Brain microvascular endothelial cell (primary cell): ENCODE measurements around the gene SYS1.
A peak's percentile ranks its signal among the peaks of the same experiment; 100 is the strongest.

Source experiments
- DNase-seq: peaks from one replicate; pipeline ENCODE4 v3.0.0-alpha.2; 2020
- H3K27ac ChIP-seq: fragments of 250-450 bp; sonication (Bioruptor Pico); 2 replicates; pipeline ENCODE4 v1.5.1; 2020; ENCODE audit warnings: mild to moderate bottlenecking, moderate library complexity
- H3K27me3 ChIP-seq: fragments of 250-450 bp; sonication (Bioruptor Pico); replicated peaks from 2 replicates; pipeline ENCODE4 v1.5.1; 2020; ENCODE audit warnings: mild to moderate bottlenecking
- H3K36me3 ChIP-seq: fragments of 250-450 bp; sonication (Bioruptor Pico); replicated peaks from 2 replicates; pipeline ENCODE4 v1.5.1; 2020; ENCODE audit warnings: mild to moderate bottlenecking
- H3K4me3 ChIP-seq: 2 replicates; pipeline ENCODE4 v1.5.1; 2011; ENCODE audit warnings: low read depth, mild to moderate bottlenecking, control low read depth, low read length, moderate library complexity
- in situ Hi-C: cut with HindIII; loops from 2 replicates; pipeline ENCODE4 v1.10.0; 2017; ENCODE audit warnings: low sequenced_read_pairs, low pct_ligation_motif_present
- TF ChIP-seq, protein P1 (sequence below): IDR thresholded peaks from 2 replicates; pipeline ENCODE4 v1.5.1; 2011; ENCODE audit warnings: low read depth, mild to moderate bottlenecking, moderate library complexity, low read length, control low read depth, inconsistent platforms; ENCODE audit errors: missing control alignments

SYS1 gene

GRCh38 chr20:45352729-45353128 lies 10.2 kb upstream of the SYS1 start:
- in situ Hi-C loops = no loop called here
- DNase-seq = no peak
- TF ChIP-seq, protein P1, sequence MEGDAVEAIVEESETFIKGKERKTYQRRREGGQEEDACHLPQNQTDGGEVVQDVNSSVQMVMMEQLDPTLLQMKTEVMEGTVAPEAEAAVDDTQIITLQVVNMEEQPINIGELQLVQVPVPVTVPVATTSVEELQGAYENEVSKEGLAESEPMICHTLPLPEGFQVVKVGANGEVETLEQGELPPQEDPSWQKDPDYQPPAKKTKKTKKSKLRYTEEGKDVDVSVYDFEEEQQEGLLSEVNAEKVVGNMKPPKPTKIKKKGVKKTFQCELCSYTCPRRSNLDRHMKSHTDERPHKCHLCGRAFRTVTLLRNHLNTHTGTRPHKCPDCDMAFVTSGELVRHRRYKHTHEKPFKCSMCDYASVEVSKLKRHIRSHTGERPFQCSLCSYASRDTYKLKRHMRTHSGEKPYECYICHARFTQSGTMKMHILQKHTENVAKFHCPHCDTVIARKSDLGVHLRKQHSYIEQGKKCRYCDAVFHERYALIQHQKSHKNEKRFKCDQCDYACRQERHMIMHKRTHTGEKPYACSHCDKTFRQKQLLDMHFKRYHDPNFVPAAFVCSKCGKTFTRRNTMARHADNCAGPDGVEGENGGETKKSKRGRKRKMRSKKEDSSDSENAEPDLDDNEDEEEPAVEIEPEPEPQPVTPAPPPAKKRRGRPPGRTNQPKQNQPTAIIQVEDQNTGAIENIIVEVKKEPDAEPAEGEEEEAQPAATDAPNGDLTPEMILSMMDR = no peak
- Histone ChIP-seq H3K27me3 (no peaks in the 10 kb centered on the region), H3K36me3 (no peaks in the 10 kb centered on the region), H3K4me3 (no peak overlapping the region), H3K27ac (no peak overlapping the region)

DNA sequence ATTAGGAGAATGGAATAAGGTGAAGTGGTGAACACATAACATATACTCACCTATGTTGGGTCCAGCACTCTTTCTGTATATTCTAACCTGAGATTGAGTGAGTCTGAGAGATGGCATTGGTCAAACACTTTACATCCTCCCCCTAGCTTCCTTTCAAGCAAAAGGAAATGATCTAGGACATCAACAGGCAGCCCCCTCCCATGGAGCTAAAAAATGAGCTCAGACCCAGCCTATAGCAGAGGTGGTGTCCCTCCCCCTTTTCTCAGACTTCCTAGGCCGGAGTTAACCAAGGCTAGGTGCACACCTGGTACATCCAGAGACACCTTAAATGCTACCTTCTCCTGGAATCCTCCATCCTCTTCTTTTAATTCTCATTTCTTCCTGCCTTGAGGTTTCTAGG lies 9.2 kb upstream of the SYS1 start:
- Histone ChIP-seq H3K36me3 (no peaks in the 10 kb centered on the region), H3K4me3 (no peak overlapping the region), H3K27me3 (no peaks in the 10 kb centered on the region), H3K27ac (no peak overlapping the region)
- TF ChIP-seq, protein P1 = no peak
- in situ Hi-C loops = no loop called here
- no peak for DNase-seq

DNA sequence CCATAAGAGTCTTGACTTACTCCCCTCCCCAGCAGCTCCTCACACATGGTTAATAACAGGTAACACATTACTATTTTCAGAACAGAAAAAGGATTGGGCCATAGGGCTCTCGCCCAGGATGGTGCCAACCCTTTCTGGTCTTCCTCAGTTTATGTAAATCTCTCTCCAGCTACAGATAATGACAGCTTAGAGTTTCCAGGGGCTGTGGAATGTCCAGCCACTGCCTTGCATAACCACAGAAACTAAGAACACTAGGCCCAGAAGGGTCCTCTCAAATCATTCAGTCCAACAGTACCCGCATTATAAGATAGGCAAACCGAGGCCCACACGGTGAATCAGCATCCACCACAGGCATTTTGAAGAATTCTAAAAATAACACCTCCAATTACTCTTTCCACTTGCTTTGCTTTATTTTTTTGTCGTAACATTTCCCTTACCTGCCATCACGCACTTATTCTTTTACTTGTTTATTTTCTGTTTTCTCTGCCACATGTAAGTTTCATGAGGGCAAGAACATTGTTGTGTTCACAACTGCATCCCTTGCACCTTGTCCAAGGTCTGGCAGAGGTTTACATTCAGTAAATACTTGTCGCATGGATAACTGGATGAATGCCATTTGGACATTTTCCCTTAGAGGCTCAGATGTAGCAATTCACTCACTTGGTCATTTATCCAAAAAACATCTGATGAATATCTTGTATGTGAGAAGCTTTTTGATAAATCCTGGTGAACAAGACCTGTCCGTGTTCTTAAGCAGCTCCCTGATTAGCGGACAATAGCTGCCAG lies 8.3 kb upstream of the SYS1 start:
- no peak overlapping the region for H3K4me3 ChIP-seq

DNA sequence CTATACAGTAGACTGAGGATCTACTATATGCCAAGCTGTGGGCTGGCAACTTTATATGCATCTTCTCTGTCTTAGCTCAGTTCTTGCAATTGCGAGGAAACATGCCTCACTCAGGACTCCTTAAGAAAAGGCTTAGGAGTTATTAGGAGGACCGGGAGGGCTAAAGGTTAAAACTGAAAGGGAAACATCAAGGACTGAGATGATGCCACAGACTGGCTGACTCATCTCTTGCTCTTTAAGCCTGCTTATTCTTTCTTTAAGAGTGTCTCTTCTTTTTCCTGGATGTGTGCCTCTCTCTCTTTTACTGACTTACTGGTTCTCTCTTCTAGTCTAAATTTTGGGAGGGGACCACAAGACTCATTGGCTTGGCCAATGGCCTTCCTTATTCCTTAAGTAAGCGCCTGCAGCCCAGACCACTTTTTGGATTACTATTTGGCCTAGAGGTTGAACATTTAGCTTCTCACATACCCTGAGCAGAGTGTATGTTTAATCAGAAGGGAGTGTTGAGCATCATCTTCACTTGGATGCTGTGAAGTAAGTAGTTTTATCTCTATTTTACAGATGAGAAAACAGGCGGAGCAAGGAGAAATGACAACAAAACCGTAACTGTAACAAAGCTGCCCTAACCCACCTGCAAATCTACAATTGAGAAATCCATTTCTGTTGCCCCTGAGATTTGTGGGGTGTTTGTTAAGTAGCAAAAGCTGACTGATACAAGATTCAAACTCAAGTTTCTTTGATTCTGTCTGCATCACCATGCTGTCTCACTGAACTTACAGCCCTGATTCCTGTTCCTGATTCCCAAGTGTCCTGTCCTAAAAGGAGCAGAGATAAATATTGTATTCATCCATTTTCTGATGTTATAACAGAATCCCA lies 7.5 kb upstream of the SYS1 start:
- in situ Hi-C loops = no loop called here
- TF ChIP-seq, protein P1 = no peak
- no peaks in the 10 kb centered on the region for H3K27me3 ChIP-seq
- peak overlapping the region; percentile 55 for H3K27ac ChIP-seq
- no peak overlapping the region for H3K4me3 ChIP-seq
- H3K36me3 ChIP-seq = no peaks in the 10 kb centered on the region
- DNase-seq = peak; percentile 64

More for the DNA sequence above, 8.3 kb upstream of the SYS1 start:
- no peaks in the 10 kb centered on the region for H3K36me3 ChIP-seq
- TF ChIP-seq, protein P1 = no peak
- H3K27me3 ChIP-seq = no peaks in the 10 kb centered on the region
- peak overlapping the region; percentile 55 for H3K27ac ChIP-seq
- in situ Hi-C loops = no loop called here
- peak; percentile 51 for DNase-seq

GRCh38 chr20:45358282-45359068 lies 4.5 kb upstream of the SYS1 start:
- H3K4me3 ChIP-seq = no peak overlapping the region
- H3K27me3 ChIP-seq = no peaks in the 10 kb centered on the region
- DNase-seq = peak; percentile 71
- in situ Hi-C loops = no loop called here
- TF ChIP-seq, protein P1 = no peak
- H3K36me3 ChIP-seq = no peaks in the 10 kb centered on the region
- H3K27ac ChIP-seq = peak overlapping the region; percentile 89
